Measurements from ENCODE around the gene OSBP. TPM values are rescaled to one million over a fixed set of nuclear protein-coding genes. Genes with fewer than 3 reads are reported as not detected.
"Not testable (repeated sequence)": the region's sequence is repeated elsewhere in the genome, so short reads cannot be mapped to it uniquely, and the experiment has no call there.

OSBP gene
- total RNA-seq, 1 experiment from 2014 or later = 58.6 TPM

DNA sequence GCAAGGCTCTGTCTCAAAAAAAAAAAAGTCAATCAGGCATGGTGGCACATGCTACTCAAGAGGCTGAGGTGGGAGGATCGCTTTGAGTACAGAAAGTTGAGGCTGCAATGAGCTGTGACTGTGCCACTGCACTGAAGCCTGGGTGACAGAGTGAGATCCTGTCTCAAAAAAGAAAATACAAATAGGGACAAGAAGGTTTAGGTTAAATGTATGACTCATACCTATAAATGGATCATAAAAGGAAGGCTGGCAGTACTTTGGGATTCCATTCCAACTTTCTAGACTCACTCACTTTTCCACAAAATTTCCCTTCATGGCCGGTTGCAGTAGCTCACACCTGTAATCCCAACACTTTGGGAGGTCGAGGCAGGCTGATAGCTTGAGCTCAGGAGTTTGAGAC lies 25.6 kb upstream of the OSBP start:
- no peaks in the 10 kb centered on the region for H3K9me3 Mint-ChIP-seq (ENCODE audit: low read depth, unreplicated experiment)
- TF ChIP-seq, protein P1, sequence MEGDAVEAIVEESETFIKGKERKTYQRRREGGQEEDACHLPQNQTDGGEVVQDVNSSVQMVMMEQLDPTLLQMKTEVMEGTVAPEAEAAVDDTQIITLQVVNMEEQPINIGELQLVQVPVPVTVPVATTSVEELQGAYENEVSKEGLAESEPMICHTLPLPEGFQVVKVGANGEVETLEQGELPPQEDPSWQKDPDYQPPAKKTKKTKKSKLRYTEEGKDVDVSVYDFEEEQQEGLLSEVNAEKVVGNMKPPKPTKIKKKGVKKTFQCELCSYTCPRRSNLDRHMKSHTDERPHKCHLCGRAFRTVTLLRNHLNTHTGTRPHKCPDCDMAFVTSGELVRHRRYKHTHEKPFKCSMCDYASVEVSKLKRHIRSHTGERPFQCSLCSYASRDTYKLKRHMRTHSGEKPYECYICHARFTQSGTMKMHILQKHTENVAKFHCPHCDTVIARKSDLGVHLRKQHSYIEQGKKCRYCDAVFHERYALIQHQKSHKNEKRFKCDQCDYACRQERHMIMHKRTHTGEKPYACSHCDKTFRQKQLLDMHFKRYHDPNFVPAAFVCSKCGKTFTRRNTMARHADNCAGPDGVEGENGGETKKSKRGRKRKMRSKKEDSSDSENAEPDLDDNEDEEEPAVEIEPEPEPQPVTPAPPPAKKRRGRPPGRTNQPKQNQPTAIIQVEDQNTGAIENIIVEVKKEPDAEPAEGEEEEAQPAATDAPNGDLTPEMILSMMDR (IDR thresholded peaks at IDR 0.05; ENCODE audit: unreplicated experiment) = no peak
- no peak overlapping the region for H3K4me3 Mint-ChIP-seq (ENCODE audit: low read depth, unreplicated experiment)
- no peak overlapping the region for H3K27ac Mint-ChIP-seq (ENCODE audit: unreplicated experiment)
- no peak for DNase-seq
- CTCF ChIA-PET = no interaction called here
- H3K27me3 Mint-ChIP-seq (ENCODE audit: unreplicated experiment) = no peaks in the 10 kb centered on the region
- H3K36me3 Mint-ChIP-seq (ENCODE audit: insufficient read depth, unreplicated experiment) = peaks cover 60% of the 10 kb centered on the region
- intact Hi-C loops (cut with micrococcal nuclease; ENCODE audit: unreplicated experiment) = no loop called here
- H3K4me1 Mint-ChIP-seq (ENCODE audit: low read depth, unreplicated experiment) = no peaks in the 10 kb centered on the region
- BruUV-seq (replicated peaks) = no TSS peak

GRCh38 chr11:59630493-59630892 lies 14.9 kb upstream of the OSBP start:
- intact Hi-C loops (cut with micrococcal nuclease; ENCODE audit: unreplicated experiment) = no loop called here
- no peaks in the 10 kb centered on the region for H3K36me3 Mint-ChIP-seq (ENCODE audit: insufficient read depth, unreplicated experiment)
- no peak overlapping the region for H3K4me3 Mint-ChIP-seq (ENCODE audit: low read depth, unreplicated experiment)
- CTCF ChIA-PET = no interaction called here
- no peaks in the 10 kb centered on the region for H3K9me3 Mint-ChIP-seq (ENCODE audit: low read depth, unreplicated experiment)
- DNase-seq = no peak
- TF ChIP-seq, protein P1 (IDR thresholded peaks at IDR 0.05; ENCODE audit: unreplicated experiment) = no peak
- no peaks in the 10 kb centered on the region for H3K27me3 Mint-ChIP-seq (ENCODE audit: unreplicated experiment)
- no peaks in the 10 kb centered on the region for H3K4me1 Mint-ChIP-seq (ENCODE audit: low read depth, unreplicated experiment)
- BruUV-seq (replicated peaks) = no TSS peak
- no peak overlapping the region for H3K27ac Mint-ChIP-seq (ENCODE audit: unreplicated experiment)

GRCh38 chr11:59629996-59630395 lies 14.4 kb upstream of the OSBP start:
- CTCF ChIA-PET = no interaction called here
- Mint-ChIP-seq H3K36me3 (ENCODE audit: insufficient read depth, unreplicated experiment) (no peaks in the 10 kb centered on the region), H3K4me3 (ENCODE audit: low read depth, unreplicated experiment) (no peak overlapping the region), H3K9me3 (ENCODE audit: low read depth, unreplicated experiment) (no peaks in the 10 kb centered on the region), H3K4me1 (ENCODE audit: low read depth, unreplicated experiment) (no peaks in the 10 kb centered on the region), H3K27ac (ENCODE audit: unreplicated experiment) (no peak overlapping the region), H3K27me3 (ENCODE audit: unreplicated experiment) (no peaks in the 10 kb centered on the region)
- BruUV-seq (replicated peaks) = no TSS peak
- DNase-seq = no peak
- intact Hi-C loops (cut with micrococcal nuclease; ENCODE audit: unreplicated experiment) = no loop called here
- TF ChIP-seq, protein P1 (IDR thresholded peaks at IDR 0.05; ENCODE audit: unreplicated experiment) = no peak

DNA sequence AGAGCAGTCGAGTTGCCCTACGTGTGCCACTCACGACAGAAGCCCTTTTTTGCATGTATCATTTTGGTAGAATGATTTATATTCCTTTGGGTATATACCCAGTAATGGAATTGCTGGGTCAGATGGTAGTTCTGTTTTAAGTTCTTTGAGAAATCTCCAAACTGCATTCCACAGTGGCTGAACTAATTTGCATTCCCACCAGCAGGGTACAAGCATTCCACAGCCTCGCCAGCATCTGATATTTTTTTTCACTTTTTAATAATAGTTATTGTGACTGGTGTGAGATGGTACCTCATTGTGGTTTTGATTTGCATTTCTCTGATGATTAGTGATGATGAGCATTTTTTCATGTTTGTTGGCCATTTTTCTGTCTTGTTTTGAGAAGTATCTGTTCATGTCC lies 11.4 kb upstream of the OSBP start:
- H3K27ac Mint-ChIP-seq (ENCODE audit: unreplicated experiment); H3K4me3 Mint-ChIP-seq (ENCODE audit: low read depth, unreplicated experiment); H3K27me3 Mint-ChIP-seq (ENCODE audit: unreplicated experiment); intact Hi-C loops (cut with micrococcal nuclease; ENCODE audit: unreplicated experiment); H3K36me3 Mint-ChIP-seq (ENCODE audit: insufficient read depth, unreplicated experiment); H3K9me3 Mint-ChIP-seq (ENCODE audit: low read depth, unreplicated experiment); DNase-seq; BruUV-seq (replicated peaks); CTCF ChIA-PET; H3K4me1 Mint-ChIP-seq (ENCODE audit: low read depth, unreplicated experiment): not testable (repeated sequence)

GRCh38 chr11:59625703-59626102 lies 10.1 kb upstream of the OSBP start:
- no peaks in the 10 kb centered on the region for H3K9me3 Mint-ChIP-seq (ENCODE audit: low read depth, unreplicated experiment)
- DNase-seq = no peak
- H3K27me3 Mint-ChIP-seq (ENCODE audit: unreplicated experiment) = no peaks in the 10 kb centered on the region
- no peaks in the 10 kb centered on the region for H3K4me1 Mint-ChIP-seq (ENCODE audit: low read depth, unreplicated experiment)
- no peak overlapping the region for H3K27ac Mint-ChIP-seq (ENCODE audit: unreplicated experiment)
- intact Hi-C loops (cut with micrococcal nuclease; ENCODE audit: unreplicated experiment) = no loop called here
- no TSS peak for BruUV-seq (replicated peaks)
- H3K4me3 Mint-ChIP-seq (ENCODE audit: low read depth, unreplicated experiment) = no peak overlapping the region
- H3K36me3 Mint-ChIP-seq (ENCODE audit: insufficient read depth, unreplicated experiment) = no peaks in the 10 kb centered on the region
- CTCF ChIA-PET = interaction anchor here (0.7 kb wide), 1 partner anchor 152 kb away, joined by 3 read pairs; no protein-coding TSS in a partner anchor
- TF ChIP-seq, protein P1 (IDR thresholded peaks at IDR 0.05; ENCODE audit: unreplicated experiment) = no peak
